ENCODE data around the gene SLC2A6.

DNA sequence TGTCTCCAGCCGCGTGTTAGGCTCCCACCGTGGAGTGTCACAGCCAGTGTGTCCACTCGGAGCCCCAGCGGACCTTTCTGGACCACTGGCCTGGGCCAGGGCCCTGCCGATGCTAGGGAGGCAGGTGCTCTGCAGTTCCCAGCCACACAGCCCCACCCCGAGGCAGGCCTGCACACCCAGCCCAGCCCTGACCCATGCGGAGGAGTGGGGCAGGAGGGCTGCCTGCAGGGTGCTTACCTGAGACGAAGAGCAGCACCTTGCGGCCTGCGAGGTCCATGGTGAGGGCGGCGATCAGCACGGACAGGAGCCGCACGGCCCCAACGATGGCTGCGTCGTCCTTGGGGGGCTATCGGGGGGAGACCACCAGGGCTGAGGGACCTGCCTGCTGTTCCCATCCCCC lies 5.2 kb downstream of the SLC2A6 start:
- TF ChIP-seq, protein P1, sequence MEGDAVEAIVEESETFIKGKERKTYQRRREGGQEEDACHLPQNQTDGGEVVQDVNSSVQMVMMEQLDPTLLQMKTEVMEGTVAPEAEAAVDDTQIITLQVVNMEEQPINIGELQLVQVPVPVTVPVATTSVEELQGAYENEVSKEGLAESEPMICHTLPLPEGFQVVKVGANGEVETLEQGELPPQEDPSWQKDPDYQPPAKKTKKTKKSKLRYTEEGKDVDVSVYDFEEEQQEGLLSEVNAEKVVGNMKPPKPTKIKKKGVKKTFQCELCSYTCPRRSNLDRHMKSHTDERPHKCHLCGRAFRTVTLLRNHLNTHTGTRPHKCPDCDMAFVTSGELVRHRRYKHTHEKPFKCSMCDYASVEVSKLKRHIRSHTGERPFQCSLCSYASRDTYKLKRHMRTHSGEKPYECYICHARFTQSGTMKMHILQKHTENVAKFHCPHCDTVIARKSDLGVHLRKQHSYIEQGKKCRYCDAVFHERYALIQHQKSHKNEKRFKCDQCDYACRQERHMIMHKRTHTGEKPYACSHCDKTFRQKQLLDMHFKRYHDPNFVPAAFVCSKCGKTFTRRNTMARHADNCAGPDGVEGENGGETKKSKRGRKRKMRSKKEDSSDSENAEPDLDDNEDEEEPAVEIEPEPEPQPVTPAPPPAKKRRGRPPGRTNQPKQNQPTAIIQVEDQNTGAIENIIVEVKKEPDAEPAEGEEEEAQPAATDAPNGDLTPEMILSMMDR (IDR thresholded peaks at IDR 0.05): no peak
- no peak for TF ChIP-seq POLR2A (IDR thresholded peaks at IDR 0.05)
